Right ventricle myocardium superior (tissue), 1 donor: ENCODE results near the gene ST3GAL6. TPM values are rescaled to one million over a fixed set of nuclear protein-coding genes. Genes with fewer than 3 reads are reported as not detected.
A peak's percentile ranks its signal among the peaks of the same experiment; 100 is the strongest.

Experiments used
- ATAC-seq: fragments of 200-7000 bp; cut with Tn5 transposase; one replicate; pipeline ENCODE4 v1.9.1; 2020; ENCODE audit warnings: mild to moderate bottlenecking; ENCODE audit not compliant: poor library complexity
- DNase-seq: peaks from one replicate; pipeline ENCODE4 v3.0.0-alpha.2; 2020
- intact Hi-C: fragments of 100-400 bp; cut with DNase I; formaldehyde crosslinking; loops from one replicate; pipeline ENCODE4 v1.11.2; 2022
- total RNA-seq: library from RNA; stranded (reverse); fragmentation: NEBNext Ultra II Directional; extraction: Animal tissue kit (Norgen Biotek cat#: 25700); gene quantifications from one replicate; pipeline ENCODE4 v1.2.1, GENCODE V29; 2021
- donor health status: DM: no; HTN: yes; CAD: no; lungs with severe emphysema.

ST3GAL6 gene
- total RNA-seq, 1 donor from 2014 or later, result 34.1 TPM

DNA sequence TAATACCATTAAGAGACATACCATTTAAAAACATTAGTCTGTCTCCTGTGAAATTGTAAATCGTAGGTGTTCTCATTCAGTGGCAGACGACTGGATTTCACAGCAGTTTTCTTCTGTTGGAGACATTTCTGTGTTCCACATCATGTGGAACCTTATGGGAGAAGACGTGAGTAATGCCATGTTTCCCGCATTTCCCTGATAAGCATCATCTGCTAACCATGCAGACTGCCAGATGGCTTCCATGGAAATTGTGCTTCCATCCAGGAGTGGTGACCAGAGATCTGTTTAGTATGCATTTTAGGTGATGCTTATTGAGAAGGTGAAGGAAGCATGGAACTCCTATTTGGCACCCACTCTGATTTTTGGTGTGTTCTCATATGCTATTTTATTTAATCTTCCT, 28.4 kb upstream of the ST3GAL6 start:
- intact Hi-C loops, result loop anchor here (5.0 kb wide), 1 partner anchor 58 kb away; no protein-coding TSS in a partner anchor
- DNase-seq (no peak), ATAC-seq (no peak)

DNA sequence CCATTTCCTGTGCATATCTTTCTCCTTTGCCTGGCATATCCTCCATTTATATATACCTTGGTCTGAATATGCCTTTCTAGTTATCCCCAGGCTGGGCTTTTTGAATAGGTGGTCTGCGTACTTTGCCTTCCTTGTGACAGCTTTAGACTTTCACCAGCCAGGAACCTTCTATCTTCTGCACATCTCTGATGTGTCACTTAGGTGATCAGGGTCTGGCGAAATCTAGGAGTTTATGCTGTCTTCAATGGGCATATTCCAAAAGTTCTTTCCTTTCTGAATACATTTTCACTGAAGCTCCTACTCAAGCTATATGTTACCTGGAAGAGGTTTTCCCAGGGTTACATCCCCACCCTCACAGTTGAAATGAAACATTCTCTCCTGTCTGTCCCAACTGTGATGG, 27.8 kb upstream of the ST3GAL6 start:
- no peak for DNase-seq
- intact Hi-C loops, result no loop called here
- no peak for ATAC-seq

DNA sequence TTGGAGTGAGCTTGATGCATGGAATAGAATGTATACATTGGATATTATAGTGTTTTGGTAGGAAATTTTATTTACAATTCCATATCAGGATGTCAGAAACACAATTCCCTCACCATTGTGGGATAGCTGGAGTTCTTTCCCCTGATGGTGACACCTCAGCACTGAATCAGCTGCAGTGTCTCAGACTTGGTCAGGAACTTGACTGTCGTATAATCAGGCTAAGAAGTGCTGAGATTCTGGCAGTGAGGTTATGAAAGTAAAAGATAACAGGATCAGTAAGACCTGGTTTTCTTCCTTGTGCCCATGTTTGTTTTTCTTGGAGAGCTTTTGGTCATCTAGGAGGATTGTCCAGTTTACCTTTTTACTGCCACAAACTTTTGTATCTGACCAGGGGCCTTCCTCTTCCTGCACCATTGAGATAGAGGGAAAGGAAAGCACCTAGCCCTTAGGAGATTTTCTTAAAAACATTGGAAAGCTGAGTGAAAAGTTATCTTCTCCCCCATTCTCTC, 27.3 kb upstream of the ST3GAL6 start:
- DNase-seq, result no peak
- intact Hi-C loops, result no loop called here
- ATAC-seq, result no peak

DNA sequence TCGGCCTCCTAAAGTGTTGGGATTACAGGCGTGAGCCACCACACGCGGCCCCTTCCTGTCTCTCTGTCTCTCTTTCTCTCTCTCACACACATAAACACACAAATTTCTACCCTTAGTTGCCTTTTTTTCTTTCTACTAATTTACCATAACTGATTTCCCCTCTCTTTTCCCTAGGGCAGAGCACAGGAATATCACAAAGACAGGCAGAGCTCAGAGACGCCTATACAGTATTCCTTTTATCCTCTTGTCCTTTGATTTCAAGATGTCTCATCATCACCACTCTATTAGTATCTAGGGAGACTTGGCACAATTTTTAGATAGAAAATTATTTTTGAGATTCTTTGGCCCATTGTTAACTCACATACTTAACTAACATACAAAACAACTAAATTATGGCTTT, 25.8 kb upstream of the ST3GAL6 start:
- no peak for ATAC-seq
- no peak for DNase-seq
- intact Hi-C loops, result no loop called here

DNA sequence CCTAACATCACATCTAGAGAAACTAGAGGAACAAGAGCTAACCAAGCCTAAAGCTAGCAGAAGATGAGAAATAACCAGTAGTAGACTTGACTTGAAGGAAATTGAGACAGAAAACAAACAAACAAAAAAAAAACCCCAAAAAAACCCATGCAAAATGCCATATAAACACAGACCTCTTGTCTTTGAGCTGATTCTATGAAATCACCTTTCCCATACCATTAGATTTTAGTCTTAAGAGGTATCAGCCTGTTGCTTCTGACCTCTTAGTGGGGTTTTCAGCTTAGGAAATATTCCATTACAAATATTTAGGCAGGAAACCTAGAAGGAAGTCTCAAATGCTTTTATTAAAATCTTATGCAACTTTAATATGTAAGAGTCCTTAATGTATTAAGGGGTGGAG, 23.9 kb upstream of the ST3GAL6 start:
- ATAC-seq, result no peak
- DNase-seq, result no peak
- intact Hi-C loops, result no loop called here

DNA sequence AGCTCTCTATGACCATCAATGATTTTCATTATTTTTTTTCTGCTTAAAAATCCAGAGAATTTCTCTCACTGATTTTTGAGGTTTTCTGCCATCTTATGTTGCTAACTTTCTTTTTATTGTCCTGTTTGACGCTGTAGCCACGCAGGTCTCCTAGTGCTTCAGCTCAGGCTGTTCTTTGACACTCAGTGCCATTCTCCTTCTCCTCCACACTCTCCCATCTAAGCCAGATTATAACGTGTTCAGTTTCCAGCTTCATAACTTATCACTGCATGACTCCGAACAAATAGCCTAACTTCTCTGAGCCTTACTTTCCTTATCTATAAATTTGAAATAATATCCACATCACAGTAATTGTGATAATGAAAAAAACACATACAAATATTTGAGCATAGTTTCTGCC, 22.8 kb upstream of the ST3GAL6 start:
- intact Hi-C loops, result no loop called here
- peak; percentile 66 for ATAC-seq
- DNase-seq, result no peak

DNA sequence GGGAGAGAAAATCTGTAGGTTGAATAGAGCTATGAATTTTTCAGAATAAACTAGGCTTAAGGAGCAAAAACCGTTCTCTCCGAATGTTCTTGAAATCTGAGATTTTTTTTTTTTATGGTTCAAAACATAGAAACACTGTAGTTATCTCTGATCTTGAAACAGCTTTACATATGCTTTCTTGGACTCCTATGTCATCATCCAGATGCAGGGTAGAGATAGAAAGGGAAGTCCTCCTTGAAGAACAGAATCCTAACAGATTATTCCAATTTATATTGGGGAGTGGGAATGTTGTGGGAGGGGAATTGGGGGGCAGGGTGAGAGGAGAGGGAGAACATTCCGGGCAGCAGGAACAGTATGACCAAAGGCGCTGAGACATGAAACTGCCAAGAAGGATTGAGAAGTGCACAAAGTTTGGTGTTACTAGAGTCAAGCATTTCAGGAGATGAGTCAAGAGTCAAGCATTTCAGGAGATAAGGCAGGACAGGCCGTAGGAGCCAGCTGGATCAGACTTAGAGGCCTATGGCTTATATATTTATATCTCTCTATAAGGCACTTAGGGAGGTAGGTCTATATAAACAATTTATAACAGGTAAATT, 21.9 kb upstream of the ST3GAL6 start:
- ATAC-seq (peak; percentile 34), DNase-seq (no peak)
- intact Hi-C loops, result no loop called here

DNA sequence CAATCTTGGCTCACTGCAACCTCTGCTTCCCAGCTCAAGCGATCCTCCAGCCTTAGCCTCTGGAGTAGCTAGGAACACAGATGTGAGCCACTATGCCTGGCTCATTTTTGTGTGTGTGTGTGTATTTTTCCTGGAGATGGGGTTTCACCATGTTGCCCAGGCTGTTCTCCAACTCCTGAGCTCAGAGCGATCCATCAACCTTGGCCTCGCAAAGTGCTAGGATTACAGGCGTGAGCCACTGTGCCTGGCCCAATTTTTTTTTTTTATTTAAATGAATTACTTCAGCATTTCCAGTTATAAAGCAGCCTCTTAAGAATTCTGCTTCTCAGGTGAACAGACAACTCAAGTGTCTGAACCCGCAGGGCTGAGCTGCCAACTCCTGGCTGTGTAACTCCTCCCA, 20.1 kb upstream of the ST3GAL6 start:
- DNase-seq, result no peak
- no peak for ATAC-seq
- intact Hi-C loops, result no loop called here

DNA sequence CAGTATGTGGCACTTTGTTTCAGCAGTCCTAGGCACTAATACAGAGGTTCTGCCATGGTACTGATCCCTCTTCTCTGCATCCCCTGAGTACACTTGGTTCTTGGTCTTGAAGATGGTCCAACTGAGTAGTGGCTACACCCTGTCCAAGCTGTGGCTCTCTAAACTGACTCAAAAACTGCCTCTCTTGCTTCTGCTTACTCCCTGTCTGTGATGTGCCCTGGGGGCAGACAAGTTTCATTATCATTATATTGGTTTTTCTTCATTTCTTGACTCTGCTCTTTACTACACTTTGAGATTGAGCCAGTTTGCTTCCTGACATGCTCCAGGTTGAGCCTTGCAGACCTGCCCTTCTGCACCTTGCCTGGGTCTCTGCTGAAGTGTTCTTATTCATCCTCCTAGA, 18.9 kb upstream of the ST3GAL6 start:
- intact Hi-C loops, result no loop called here
- no peak for DNase-seq
- no peak for ATAC-seq

DNA sequence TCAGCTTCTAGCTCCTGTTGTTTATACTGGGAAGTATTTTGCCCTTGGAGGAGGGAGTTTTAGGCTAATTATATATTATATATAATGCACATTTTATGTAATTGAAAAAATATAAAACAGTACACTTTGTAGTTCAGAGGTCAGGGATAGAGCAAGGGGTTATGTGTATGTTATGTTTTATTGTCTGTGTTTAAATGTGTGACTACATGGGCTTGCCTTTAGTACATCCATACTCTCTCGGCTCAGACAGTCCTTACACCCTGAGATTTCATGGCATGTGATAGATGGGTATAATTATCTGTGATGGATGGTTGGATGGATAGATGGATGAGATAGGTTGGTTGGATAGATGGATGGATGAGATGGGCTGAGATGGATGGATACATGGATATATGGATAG, 17.4 kb upstream of the ST3GAL6 start:
- intact Hi-C loops, result no loop called here

DNA sequence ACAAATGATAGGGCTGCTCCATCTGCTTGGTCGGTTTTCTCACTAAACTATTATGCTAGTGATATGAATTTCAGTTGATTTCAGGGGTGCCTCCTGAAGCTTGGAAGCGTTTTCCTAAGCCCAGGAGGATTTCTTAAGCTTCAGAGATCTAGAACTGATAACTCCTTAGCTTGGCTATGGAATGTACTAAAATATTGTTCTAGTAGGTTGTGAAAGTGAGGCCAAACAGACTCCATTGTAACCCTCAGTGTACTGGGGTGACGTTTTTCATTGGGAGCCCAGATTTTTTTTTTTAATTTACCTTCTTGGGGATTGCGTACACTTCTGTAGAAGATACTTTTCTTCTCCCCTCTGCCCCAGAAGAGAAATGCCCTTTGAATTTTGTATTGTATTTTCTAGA, 17.0 kb upstream of the ST3GAL6 start:
- ATAC-seq (no peak), DNase-seq (no peak)
- intact Hi-C loops, result no loop called here

More for the DNA sequence above, 17.4 kb upstream of the ST3GAL6 start:
- ATAC-seq, result no peak
- DNase-seq, result no peak

DNA sequence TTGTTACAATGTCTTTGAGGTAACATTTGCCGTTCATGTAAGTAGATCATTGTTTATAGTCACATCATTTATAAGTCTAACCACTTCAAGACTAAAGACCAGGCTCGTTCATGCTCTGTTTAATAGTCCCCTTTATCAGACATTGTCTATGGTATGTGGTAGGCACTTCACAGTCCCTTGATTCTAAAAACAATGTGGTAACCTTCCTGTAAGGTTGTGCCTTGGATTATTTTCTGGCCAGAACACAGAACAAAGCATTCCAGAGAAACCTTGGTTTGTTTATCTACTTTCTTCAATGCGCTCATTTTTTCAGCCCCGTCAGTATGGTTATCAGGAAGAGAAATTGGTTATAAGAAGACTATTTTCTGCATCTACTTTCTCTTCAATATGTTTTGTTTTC, 16.3 kb upstream of the ST3GAL6 start:
- DNase-seq, result no peak
- intact Hi-C loops, result no loop called here
- peak; percentile 18 for ATAC-seq

DNA sequence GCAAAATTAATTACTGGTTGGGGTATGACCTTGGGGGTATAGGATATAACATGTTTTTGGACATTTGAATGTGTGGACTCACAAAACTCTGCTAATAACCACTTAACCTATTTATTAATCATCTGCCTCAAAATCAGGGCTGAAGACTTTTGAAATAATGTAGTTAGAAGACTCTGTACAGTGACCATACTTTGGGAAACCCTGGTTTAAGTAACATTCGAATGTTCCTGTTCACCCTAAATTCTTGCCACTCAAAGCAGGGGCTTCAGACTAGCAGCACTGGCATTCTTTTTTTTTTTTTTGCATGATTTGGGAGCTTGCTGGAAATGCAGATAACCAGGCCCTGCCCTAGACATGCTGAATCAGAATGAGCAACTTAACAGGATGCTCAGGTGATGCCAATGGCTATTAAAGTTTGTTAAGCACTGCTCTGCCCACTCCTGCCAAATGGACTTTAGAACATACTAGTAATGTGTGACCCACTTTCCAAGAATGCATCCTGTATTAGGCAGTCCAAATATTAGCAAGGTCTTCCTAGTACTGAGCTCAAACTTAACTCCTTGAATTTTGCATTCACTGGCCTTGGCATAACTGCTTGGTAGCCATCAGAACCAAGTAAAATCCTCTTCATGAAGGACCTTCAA, 12.7 kb upstream of the ST3GAL6 start:
- intact Hi-C loops, result no loop called here
- ATAC-seq (peak; percentile 70), DNase-seq (no peak)

DNA sequence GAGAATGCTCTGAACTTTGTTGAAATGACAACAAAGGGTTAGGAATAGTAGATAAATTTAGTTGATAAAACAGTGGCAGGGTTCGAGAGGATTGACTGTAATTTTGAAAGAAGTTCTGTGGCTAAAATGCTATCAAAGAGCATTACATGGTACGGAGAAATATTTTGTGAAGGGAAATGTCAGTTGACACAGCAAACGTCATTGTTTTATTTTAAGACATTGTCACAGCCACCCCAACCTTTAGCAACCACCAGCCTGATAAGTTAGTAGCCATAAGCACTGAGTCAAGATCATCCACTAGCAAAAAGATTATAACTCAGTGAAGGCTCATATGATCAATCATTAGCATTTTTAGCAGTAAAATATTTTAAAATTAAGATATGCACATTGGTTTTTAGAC, 8.7 kb upstream of the ST3GAL6 start:
- no peak for DNase-seq
- intact Hi-C loops, result no loop called here
- ATAC-seq, result peak; percentile 78

DNA sequence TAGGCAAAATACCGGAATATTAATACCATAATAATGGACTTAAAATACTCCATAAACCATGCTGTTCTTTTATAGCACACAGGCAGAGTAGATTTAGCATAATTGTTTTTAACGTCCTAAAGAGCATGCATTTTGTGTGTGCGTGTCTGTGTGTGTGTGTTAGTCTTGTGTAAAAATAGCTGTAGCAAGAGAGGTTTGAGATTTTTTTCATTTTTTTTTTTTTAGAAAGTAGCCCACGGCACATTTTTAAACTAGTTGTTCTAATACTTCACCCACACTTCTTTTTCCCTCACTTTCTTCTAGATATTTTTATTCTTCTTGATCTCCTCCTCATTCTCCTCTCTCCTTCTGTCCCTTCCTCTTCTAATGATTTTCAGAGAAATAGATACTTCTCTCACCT, 7.5 kb upstream of the ST3GAL6 start:
- DNase-seq, result no peak
- no peak for ATAC-seq
- intact Hi-C loops, result no loop called here

DNA sequence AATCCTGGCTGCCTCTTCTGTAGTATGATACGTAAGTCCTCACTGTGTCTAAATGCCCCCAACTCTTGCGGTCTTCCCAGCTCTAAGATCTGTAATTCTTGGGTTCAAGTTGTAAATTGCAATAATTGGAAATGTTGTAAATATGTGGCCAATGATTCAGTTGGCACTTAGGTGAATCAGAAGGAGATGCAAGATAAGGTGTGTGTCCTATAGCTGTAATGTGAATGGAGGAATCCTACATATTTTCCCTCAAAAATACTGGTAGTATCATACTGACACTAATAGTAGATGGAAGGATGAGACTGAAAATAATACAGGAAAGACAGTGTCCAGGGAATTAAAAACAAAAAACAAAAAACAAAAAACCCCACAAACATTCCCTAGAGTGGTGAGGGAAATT, 3.5 kb upstream of the ST3GAL6 start:
- ATAC-seq (no peak), DNase-seq (no peak)
- intact Hi-C loops, result no loop called here

DNA sequence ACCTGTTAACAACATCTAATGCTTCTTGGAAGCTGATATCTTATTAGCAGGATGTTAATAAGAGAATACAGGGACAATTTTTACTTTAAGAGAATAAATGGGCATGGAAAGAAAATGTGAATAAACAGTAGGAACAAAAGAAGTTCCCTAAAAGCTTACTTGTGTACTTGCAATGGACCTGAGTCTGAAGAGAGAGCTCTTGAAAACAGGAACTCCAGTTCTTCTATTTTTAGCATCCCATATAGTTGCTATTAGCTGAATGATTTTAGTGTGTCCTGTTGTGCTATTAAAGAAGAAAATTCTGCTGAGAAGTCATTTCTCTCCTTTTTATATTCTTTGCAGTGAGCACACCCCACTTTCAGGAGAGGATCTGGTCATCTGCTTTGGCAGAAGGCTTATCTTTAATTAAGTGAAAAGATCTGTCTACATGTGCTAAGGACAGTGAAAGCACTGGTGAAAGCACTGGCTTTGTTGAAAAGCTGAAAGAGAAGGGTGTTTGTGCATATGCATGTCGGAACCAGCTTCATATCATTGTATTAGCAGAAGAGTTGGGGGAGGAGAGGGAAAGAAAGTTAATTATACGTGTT, 1.4 kb upstream of the ST3GAL6 start:
- ATAC-seq (peak; percentile 58), DNase-seq (no peak)
- intact Hi-C loops, result loop anchor here (2.0 kb wide), 1 partner anchor 29 kb away; no protein-coding TSS in a partner anchor

DNA sequence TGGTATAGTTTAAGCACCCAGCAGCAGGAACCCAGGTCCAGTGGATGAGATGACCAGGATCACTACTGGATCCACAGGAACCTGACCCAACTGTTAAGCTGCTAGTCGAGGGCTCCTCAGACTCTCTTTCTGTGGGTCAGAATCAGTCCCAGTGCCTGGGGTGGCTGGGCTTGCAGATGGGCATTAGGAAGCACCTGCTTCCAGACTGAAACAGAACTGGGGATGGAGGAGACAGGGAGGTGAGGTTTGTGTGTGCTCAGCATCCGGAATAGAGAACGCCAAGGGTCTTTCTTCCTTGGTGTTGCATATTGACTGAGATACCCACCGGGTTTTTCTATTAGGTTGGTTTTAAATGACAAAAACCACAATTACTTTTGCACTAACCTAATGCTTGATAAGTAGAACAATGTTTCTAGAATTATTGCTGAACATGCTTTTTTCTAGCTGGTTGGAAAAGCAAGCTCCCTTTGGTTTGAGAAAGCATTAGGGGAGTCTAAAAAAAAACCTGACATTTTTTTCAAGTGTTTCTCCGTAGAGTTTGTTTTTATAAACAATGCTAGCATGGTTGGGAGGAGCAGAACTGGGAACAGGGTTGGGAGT, 779 bp downstream of the ST3GAL6 start:
- ATAC-seq, result peak; percentile 4
- no peak for DNase-seq
- intact Hi-C loops, result loop anchor here (2.0 kb wide), 1 partner anchor 31 kb away; no protein-coding TSS in a partner anchor

DNA sequence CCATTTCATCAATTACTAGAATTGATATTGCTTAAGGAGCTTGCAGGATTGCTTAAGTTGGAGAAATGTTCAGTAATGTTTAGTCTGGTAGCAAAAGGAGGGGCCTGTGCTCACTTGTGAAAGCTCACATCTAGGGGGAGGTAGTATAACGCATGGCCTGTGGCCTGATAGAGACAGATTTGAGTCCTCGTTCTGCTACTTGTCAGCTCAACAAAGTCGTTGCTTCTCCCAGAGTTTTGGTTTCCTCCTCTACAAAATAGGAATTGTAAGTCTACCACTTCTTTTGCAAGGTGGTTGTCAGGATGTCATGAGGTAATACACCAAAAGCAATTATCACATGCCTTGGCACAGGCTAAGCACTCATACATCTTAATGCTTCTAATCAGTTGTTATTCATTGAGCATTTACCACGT, 1.3 kb downstream of the ST3GAL6 start:
- DNase-seq, result no peak
- ATAC-seq, result peak; percentile 23
- intact Hi-C loops, result no loop called here

DNA sequence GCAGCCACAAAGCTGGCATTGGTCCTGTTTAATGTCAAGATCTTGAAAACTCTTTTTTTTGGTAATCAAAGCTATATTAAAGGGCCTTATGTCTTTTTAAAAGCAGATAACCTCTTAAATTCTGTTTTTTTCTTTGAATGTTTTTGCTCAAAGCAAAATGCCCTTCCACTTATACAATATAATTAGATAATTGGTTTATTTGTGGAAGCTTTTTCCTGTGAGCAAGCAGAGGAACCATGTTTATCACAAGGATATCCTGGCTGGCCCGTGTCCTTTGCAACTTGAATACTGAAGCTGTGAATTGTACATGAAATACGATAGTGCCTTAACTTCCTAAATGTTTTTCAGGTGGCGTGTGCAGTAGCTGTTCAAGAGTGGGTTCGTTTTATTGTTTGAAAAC, 2.6 kb downstream of the ST3GAL6 start:
- ATAC-seq (no peak), DNase-seq (no peak)
- intact Hi-C loops, result no loop called here
